ENCODE data around the gene KLF2. TPM values are rescaled to one million over a fixed set of nuclear protein-coding genes. Genes with fewer than 3 reads are reported as not detected.
A peak's percentile ranks its signal among the peaks of the same experiment; 100 is the strongest.

KLF2 gene
- total and polyA plus RNA-seq, 9 donors: 48.3 to 399 (median 96.4) TPM

GRCh38 chr19:16368385-16369305 is 44.0 kb downstream of the KLF2 start:
- Histone ChIP-seq H3K36me3 (no peaks in the 10 kb centered on the region), H3K9me3 (no peaks in the 10 kb centered on the region), H3K4me3 (no peak overlapping the region), H3K4me1 (ENCODE audit: insufficient read depth) (peaks cover 19% of the 10 kb centered on the region), H3K27ac (no peak overlapping the region), H3K27me3 (no peaks in the 10 kb centered on the region)
- no peak for TF ChIP-seq POLR2A (IDR thresholded peaks at IDR 0.05)
- TF ChIP-seq EP300 (IDR thresholded peaks at IDR 0.05): no peak
- no peak for TF ChIP-seq CTCF (IDR thresholded peaks at IDR 0.05)
- WGBS, 3 donors: 75 to 81% (median 79%) methylated on average over 18 of the region's 18 CpGs
- DNase-seq: peak in 1 of 5 donors; percentile 28
- intact Hi-C loops (cut with DNase I): no loop called here

- Histone ChIP-seq H3K27ac (no peak overlapping the region), H3K4me3 (no peak overlapping the region)
- WGBS, 3 donors: 64 to 92% (median 89%) methylated on average over 3 of the region's 3 CpGs
Measured at GRCh38 chr19:16369306-16369663, 44.7 kb downstream of the KLF2 start.

GRCh38 chr19:16369664-16370576 is 45.3 kb downstream of the KLF2 start:
- peaks cover 23% of the 10 kb centered on the region for H3K4me1 ChIP-seq (ENCODE audit: insufficient read depth)
- intact Hi-C loops (cut with DNase I): loop anchor here in 1 of 4 donors (5.0 kb wide), 1 partner anchor 43 kb away; no protein-coding TSS in a partner anchor
- H3K36me3 ChIP-seq: no peaks in the 10 kb centered on the region
- peak in 2 of 5 donors; percentile 17 to 34 for DNase-seq
- TF ChIP-seq CTCF (IDR thresholded peaks at IDR 0.05) (no peak), POLR2A (IDR thresholded peaks at IDR 0.05) (no peak), EP300 (IDR thresholded peaks at IDR 0.05) (no peak)
- 94% methylated on average over 22 of the region's 22 CpGs for WGBS, 3 donors
- H3K27ac ChIP-seq: no peak overlapping the region
- H3K27me3 ChIP-seq: no peaks in the 10 kb centered on the region
- no peaks in the 10 kb centered on the region for H3K9me3 ChIP-seq
- H3K4me3 ChIP-seq: no peak overlapping the region

More at GRCh38 chr19:16369306-16369663, 44.7 kb downstream of the KLF2 start:
- H3K27me3 ChIP-seq: no peaks in the 10 kb centered on the region
- peaks cover 23% of the 10 kb centered on the region for H3K4me1 ChIP-seq (ENCODE audit: insufficient read depth)
- no peak for TF ChIP-seq POLR2A (IDR thresholded peaks at IDR 0.05)
- TF ChIP-seq EP300 (IDR thresholded peaks at IDR 0.05): no peak
- TF ChIP-seq CTCF (IDR thresholded peaks at IDR 0.05): no peak
- no peak for DNase-seq
- H3K36me3 ChIP-seq: no peaks in the 10 kb centered on the region
- intact Hi-C loops (cut with DNase I): no loop called here
- H3K9me3 ChIP-seq: no peaks in the 10 kb centered on the region

- intact Hi-C loops (cut with DNase I): loop anchor here in 1 of 4 donors (5.0 kb wide), 1 partner anchor 44 kb away; no protein-coding TSS in a partner anchor
- no peak overlapping the region for H3K27ac ChIP-seq
- no peak overlapping the region for H3K4me3 ChIP-seq
- no peaks in the 10 kb centered on the region for H3K36me3 ChIP-seq
- no peaks in the 10 kb centered on the region for H3K9me3 ChIP-seq
- WGBS, 3 donors: 81 to 84% (median 84%) methylated on average over 15 of the region's 15 CpGs
- H3K4me1 ChIP-seq (ENCODE audit: insufficient read depth): peaks cover 22% of the 10 kb centered on the region
- no peaks in the 10 kb centered on the region for H3K27me3 ChIP-seq
- no peak for TF ChIP-seq CTCF (IDR thresholded peaks at IDR 0.05)
- TF ChIP-seq EP300 (IDR thresholded peaks at IDR 0.05): no peak
- no peak for TF ChIP-seq POLR2A (IDR thresholded peaks at IDR 0.05)
- peak in 2 of 5 donors; percentile 21 to 30 for DNase-seq
Measured at GRCh38 chr19:16370641-16371391, 46.2 kb downstream of the KLF2 start.
